Caco-2 (cell line): Measurements from ENCODE around the gene PDGFC. TPM values are rescaled to one million over a fixed set of nuclear protein-coding genes. Genes with fewer than 3 reads are reported as not detected.

Source experiments
- BruUV-seq: library from RNA; stranded (reverse); fragments of 400-500 nt; replicated peaks from 2 replicates; lab custom pipeline; 2021; lab: Mats Ljungman, UMichigan
- CTCF ChIA-PET: fragments of 300-600 bp; sonication (Branson Sonifier 250); formaldehyde crosslinking; loops from one replicate; lab custom pipeline; 2022; ENCODE audit warnings: antibody characterized with exemption; lab: Charles Lee
- POLR2A ChIA-PET: fragments of 300-600 bp; sonication (Branson Sonifier 250); formaldehyde crosslinking; loops from one replicate; lab custom pipeline; 2022; ENCODE audit warnings: antibody characterized with exemption; lab: Charles Lee
- DNase-seq, 2 experiments: peaks; one replicate each; pipeline versions ENCODE4 v3.0.0 to v3.0.0-alpha.2; 2020 to 2022
- H3K27me3 ChIP-seq: replicated peaks from 2 replicates; pipeline ENCODE4 v1.6.0; 2011; ENCODE audit warnings: low read length; ENCODE audit not compliant: control insufficient read depth, insufficient read depth
- H3K36me3 ChIP-seq: 2 replicates; pipeline ENCODE4 v1.5.1; 2011; ENCODE audit warnings: low read length; ENCODE audit not compliant: control insufficient read depth, insufficient read depth
- H3K4me1 ChIP-seq: fragments of 250-450 bp; sonication (Bioruptor Pico); 2 replicates; pipeline ENCODE4 v1.5.1; 2020; ENCODE audit warnings: mild to moderate bottlenecking
- H3K4me3 ChIP-seq: 2 replicates; pipeline ENCODE4 v1.5.1; 2011; ENCODE audit warnings: low read depth, mild to moderate bottlenecking, control low read depth, low read length
- H3K9me3 ChIP-seq: fragments of 250-450 bp; sonication (Bioruptor Pico); 2 replicates; pipeline ENCODE4 v1.5.1; 2020; ENCODE audit warnings: mild to moderate bottlenecking, moderate library complexity
- H3K27ac Mint-ChIP-seq: one replicate; pipeline ENCODE4 v1.8.0; 2022; ENCODE audit warnings: mixed read lengths; ENCODE audit not compliant: unreplicated experiment
- H3K27me3 Mint-ChIP-seq: one replicate; pipeline ENCODE4 v1.8.0; 2022; ENCODE audit warnings: mixed read lengths; ENCODE audit not compliant: insufficient read depth, unreplicated experiment
- H3K36me3 Mint-ChIP-seq: one replicate; pipeline ENCODE4 v1.8.0; 2022; ENCODE audit warnings: mild to moderate bottlenecking, mixed read lengths; ENCODE audit not compliant: insufficient read depth, unreplicated experiment
- H3K4me1 Mint-ChIP-seq: one replicate; pipeline ENCODE4 v1.8.0; 2022; ENCODE audit warnings: low read depth, mixed read lengths; ENCODE audit not compliant: unreplicated experiment
- H3K4me3 Mint-ChIP-seq: one replicate; pipeline ENCODE4 v1.8.0; 2022; ENCODE audit warnings: mild to moderate bottlenecking, moderate library complexity, mixed read lengths; ENCODE audit not compliant: unreplicated experiment
- H3K9me3 Mint-ChIP-seq: one replicate; pipeline ENCODE4 v1.8.0; 2022; ENCODE audit warnings: mixed read lengths; ENCODE audit not compliant: unreplicated experiment
- CTCF ChIP-seq, 2 experiments: fragments of 200-600 bp in 1 of 2; IDR thresholded peaks; 1 replicate in 1 of 2; 2 replicates in 1 of 2; pipeline versions ENCODE4 v1.5.1 to v1.8.0; 2011 to 2022; ENCODE audit warnings: antibody characterized with exemption in 1 of 2, control low read depth in 1 of 2, inconsistent platforms in 1 of 2, low read depth in 1 of 2, low read length in 1 of 2, mild to moderate bottlenecking in 1 of 2, moderate library complexity in 1 of 2; ENCODE audit not compliant: insufficient read depth in 1 of 2, severe bottlenecking in 1 of 2, unreplicated experiment in 1 of 2
- intact Hi-C: fragments of 100-400 bp; cut with micrococcal nuclease; formaldehyde crosslinking; loops from one replicate; pipeline ENCODE4 v1.10.0; 2022; ENCODE audit not compliant: unreplicated experiment
- total RNA-seq: library from RNA; stranded (reverse); gene quantifications from 2 replicates; pipeline ENCODE4 v1.2.3, GENCODE V29; 2022

PDGFC gene
- total RNA-seq, 1 experiment from 2014 or later: 9.5 TPM

- CTCF ChIA-PET: no interaction called here
- H3K36me3 Mint-ChIP-seq: no peaks in the 10 kb centered on the region
- POLR2A ChIA-PET: no interaction called here
- DNase-seq: no peak
- peaks cover 24% of the 10 kb centered on the region for H3K4me1 Mint-ChIP-seq
- no peak overlapping the region for H3K27ac Mint-ChIP-seq
- H3K36me3 ChIP-seq: no peaks in the 10 kb centered on the region
- no peak for TF ChIP-seq CTCF (IDR thresholded peaks at IDR 0.05; ENCODE audit: insufficient read depth in 1 of 2, low read depth in 1 of 2, low read length in 1 of 2, severe bottlenecking in 1 of 2, unreplicated experiment in 1 of 2)
- intact Hi-C loops: no loop called here
- H3K4me3 ChIP-seq: no peak overlapping the region
- no peaks in the 10 kb centered on the region for H3K9me3 Mint-ChIP-seq
- H3K9me3 ChIP-seq: no peaks in the 10 kb centered on the region
- H3K4me1 ChIP-seq: no peaks in the 10 kb centered on the region
- BruUV-seq: no TSS peak
- no peaks in the 10 kb centered on the region for H3K27me3 Mint-ChIP-seq
- H3K27me3 ChIP-seq: no peaks in the 10 kb centered on the region
- H3K4me3 Mint-ChIP-seq: no peak overlapping the region
Measured at GRCh38 chr4:156962058-156962358, 9.6 kb downstream of the PDGFC start.

- Histone ChIP-seq H3K27me3 (no peaks in the 10 kb centered on the region), H3K4me3 (no peak overlapping the region), H3K4me1 (no peaks in the 10 kb centered on the region), H3K36me3 (no peaks in the 10 kb centered on the region), H3K9me3 (no peaks in the 10 kb centered on the region)
- ChIA-PET POLR2A (no interaction called here), CTCF (no interaction called here)
- Mint-ChIP-seq H3K9me3 (no peaks in the 10 kb centered on the region), H3K27ac (no peak overlapping the region), H3K4me3 (no peak overlapping the region), H3K27me3 (no peaks in the 10 kb centered on the region), H3K4me1 (peaks cover 26% of the 10 kb centered on the region), H3K36me3 (no peaks in the 10 kb centered on the region)
- intact Hi-C loops: no loop called here
- no peak for TF ChIP-seq CTCF (IDR thresholded peaks at IDR 0.05; ENCODE audit: insufficient read depth in 1 of 2, low read depth in 1 of 2, low read length in 1 of 2, severe bottlenecking in 1 of 2, unreplicated experiment in 1 of 2)
- no peak for DNase-seq
- no TSS peak for BruUV-seq
Measured at GRCh38 chr4:156961196-156962057, 10.2 kb downstream of the PDGFC start.

- Histone ChIP-seq H3K4me1 (no peaks in the 10 kb centered on the region), H3K27me3 (no peaks in the 10 kb centered on the region), H3K36me3 (no peaks in the 10 kb centered on the region), H3K9me3 (no peaks in the 10 kb centered on the region), H3K4me3 (no peak overlapping the region)
- ChIA-PET POLR2A (no interaction called here), CTCF (no interaction called here)
- intact Hi-C loops: no loop called here
- Mint-ChIP-seq H3K27ac (no peak overlapping the region), H3K4me3 (no peak overlapping the region), H3K27me3 (no peaks in the 10 kb centered on the region), H3K36me3 (no peaks in the 10 kb centered on the region), H3K9me3 (no peaks in the 10 kb centered on the region), H3K4me1 (peaks cover 26% of the 10 kb centered on the region)
- TF ChIP-seq CTCF (IDR thresholded peaks at IDR 0.05; ENCODE audit: insufficient read depth in 1 of 2, low read depth in 1 of 2, low read length in 1 of 2, severe bottlenecking in 1 of 2, unreplicated experiment in 1 of 2): no peak
- no TSS peak for BruUV-seq
- no peak for DNase-seq
Measured at GRCh38 chr4:156959298-156959702, 12.3 kb downstream of the PDGFC start.
